ENCODE measurements around the gene ANXA7. TPM values are rescaled to one million over a fixed set of nuclear protein-coding genes. Genes with fewer than 3 reads are reported as not detected.

The ANXA7 gene
- total and polyA plus RNA-seq, 10 of the 15 experiments (the other 5 are each of a cell fraction or from before 2014, with no cell fraction given) = 70.6 to 184 (median 113) TPM

DNA sequence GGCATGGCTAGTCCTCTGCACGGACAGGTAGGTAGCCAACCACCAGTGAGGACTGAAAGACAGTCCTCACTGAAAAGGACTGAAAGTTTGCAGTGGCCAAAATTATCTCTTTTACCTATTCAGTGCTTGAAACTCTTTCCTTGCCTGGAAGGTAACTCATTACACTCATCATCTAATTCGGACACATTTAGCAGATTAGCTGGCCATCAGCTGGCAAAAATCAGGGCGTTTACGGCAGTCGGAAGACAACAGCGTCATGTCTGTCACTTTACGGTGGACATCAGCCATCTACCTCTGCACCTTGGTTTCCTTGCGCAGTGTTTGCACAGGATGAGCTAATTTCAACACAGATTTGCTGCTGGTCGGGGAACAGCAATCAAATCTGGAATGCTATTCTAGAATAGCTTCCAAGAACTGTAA is 740 bp downstream of the ANXA7 start:
- Histone ChIP-seq H3K36me3 (ENCODE audit: control insufficient read depth in 2 of 2, insufficient read depth in 2 of 2, low read length in 1 of 2) (no peaks in the 10 kb centered on the region; a peak in 1 of 4 replicates), H3K9ac (ENCODE audit: control insufficient read depth, insufficient read depth, low read length) (peak overlapping the region; percentile 93), H3K4me2 (ENCODE audit: control insufficient read depth, insufficient read depth) (peak overlapping the region; percentile 90), H3K9me3 (replicated peaks; ENCODE audit: control insufficient read depth, insufficient read depth, low read length) (no peaks in the 10 kb centered on the region), H4K20me1 (ENCODE audit: control insufficient read depth, insufficient read depth) (no peaks in the 10 kb centered on the region), H3K27ac (ENCODE audit: control insufficient read depth, insufficient read depth) (peak overlapping the region; percentile 93), H2AFZ (ENCODE audit: control insufficient read depth, low read depth, low read length) (peak overlapping the region; percentile 97), H3K4me3 (peak overlapping the region; percentile 84), H3K27me3 (replicated peaks in 1 of 2; ENCODE audit: control insufficient read depth in 2 of 2, insufficient read depth in 2 of 2, low read length in 1 of 2) (no peaks in the 10 kb centered on the region), H3K79me2 (ENCODE audit: control insufficient read depth, insufficient read depth, low read length) (peaks cover 56% of the 10 kb centered on the region), H3K4me1 (ENCODE audit: control insufficient read depth, insufficient read depth, low read length) (no peaks in the 10 kb centered on the region)
- whole genome bisulfite sequencing (ENCODE audit: insufficient coverage, insufficient replicate concordance, low lambda C conversion rate, missing lambda C conversion rate) = under 1% methylated on average over 9 of the region's 9 CpGs
- POLR2A ChIA-PET = interaction anchor here (0.6 to 1.9 kb wide), 12 partner anchors 11 to 587 kb away, joined by 3 to 11 read pairs (median 4); partner anchors contain the start of genes DNAJC9, MRPS16, MSS51 and P4HA1
- SMC1A ChIA-PET (ENCODE audit: uncharacterized antibody, unreplicated experiment) = no interaction called here
- CTCF ChIA-PET = interaction anchor here (1.2 kb wide), 2 partner anchors 9 to 27 kb away, joined by 3 to 4 read pairs; no protein-coding TSS in a partner anchor
- ATAC-seq = peak; percentile 64
- no TSS peak for BruUV-seq (replicated peaks)
- intact Hi-C loops (cut with micrococcal nuclease; ENCODE audit: unreplicated experiment) = loop anchor here (5.0 kb wide), 1 partner anchor 166 kb away; the partner anchor contains the start of gene DNAJC9
- in situ Hi-C loops (cut with MboI) = no loop called here
- RAD21 ChIA-PET (ENCODE audit: unreplicated experiment) = no interaction called here
- peak; percentile 41 for DNase-seq (ENCODE audit: low read depth, low spot score)
- FAIRE-seq = peak; percentile 38
- 0 out of 2 replicates have a peak, but pooled peaks have one; percentile 37 for TF ChIP-seq TAF1 (IDR thresholded peaks at IDR 0.05; ENCODE audit: borderline replicate concordance, low read depth, low read length)
- TF ChIP-seq, protein P1, sequence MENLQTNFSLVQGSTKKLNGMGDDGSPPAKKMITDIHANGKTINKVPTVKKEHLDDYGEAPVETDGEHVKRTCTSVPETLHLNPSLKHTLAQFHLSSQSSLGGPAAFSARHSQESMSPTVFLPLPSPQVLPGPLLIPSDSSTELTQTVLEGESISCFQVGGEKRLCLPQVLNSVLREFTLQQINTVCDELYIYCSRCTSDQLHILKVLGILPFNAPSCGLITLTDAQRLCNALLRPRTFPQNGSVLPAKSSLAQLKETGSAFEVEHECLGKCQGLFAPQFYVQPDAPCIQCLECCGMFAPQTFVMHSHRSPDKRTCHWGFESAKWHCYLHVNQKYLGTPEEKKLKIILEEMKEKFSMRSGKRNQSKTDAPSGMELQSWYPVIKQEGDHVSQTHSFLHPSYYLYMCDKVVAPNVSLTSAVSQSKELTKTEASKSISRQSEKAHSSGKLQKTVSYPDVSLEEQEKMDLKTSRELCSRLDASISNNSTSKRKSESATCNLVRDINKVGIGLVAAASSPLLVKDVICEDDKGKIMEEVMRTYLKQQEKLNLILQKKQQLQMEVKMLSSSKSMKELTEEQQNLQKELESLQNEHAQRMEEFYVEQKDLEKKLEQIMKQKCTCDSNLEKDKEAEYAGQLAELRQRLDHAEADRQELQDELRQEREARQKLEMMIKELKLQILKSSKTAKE (IDR thresholded peaks at IDR 0.05; ENCODE audit: low read depth, poor library complexity, severe bottlenecking) = peak; percentile 34
- peak; percentile 74 for TF ChIP-seq CREB1 (IDR thresholded peaks at IDR 0.05; ENCODE audit: low read depth)
- TF ChIP-seq, protein P2, sequence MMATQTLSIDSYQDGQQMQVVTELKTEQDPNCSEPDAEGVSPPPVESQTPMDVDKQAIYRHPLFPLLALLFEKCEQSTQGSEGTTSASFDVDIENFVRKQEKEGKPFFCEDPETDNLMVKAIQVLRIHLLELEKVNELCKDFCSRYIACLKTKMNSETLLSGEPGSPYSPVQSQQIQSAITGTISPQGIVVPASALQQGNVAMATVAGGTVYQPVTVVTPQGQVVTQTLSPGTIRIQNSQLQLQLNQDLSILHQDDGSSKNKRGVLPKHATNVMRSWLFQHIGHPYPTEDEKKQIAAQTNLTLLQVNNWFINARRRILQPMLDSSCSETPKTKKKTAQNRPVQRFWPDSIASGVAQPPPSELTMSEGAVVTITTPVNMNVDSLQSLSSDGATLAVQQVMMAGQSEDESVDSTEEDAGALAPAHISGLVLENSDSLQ (IDR thresholded peaks at IDR 0.05) = peak; percentile 79
- TF ChIP-seq, protein P3, sequence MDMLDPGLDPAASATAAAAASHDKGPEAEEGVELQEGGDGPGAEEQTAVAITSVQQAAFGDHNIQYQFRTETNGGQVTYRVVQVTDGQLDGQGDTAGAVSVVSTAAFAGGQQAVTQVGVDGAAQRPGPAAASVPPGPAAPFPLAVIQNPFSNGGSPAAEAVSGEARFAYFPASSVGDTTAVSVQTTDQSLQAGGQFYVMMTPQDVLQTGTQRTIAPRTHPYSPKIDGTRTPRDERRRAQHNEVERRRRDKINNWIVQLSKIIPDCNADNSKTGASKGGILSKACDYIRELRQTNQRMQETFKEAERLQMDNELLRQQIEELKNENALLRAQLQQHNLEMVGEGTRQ (IDR thresholded peaks at IDR 0.05; ENCODE audit: borderline replicate concordance, low read depth, low read length) = no peak
- TF ChIP-seq POLR2AphosphoS2 (IDR thresholded peaks at IDR 0.05; ENCODE audit: low read depth, low read length) = no peak
- TF ChIP-seq ETV6 (conservative IDR thresholded peaks at IDR 0.05 in 1 of 2, IDR thresholded peaks at IDR 0.05 in 1 of 2; ENCODE audit: borderline replicate concordance in 1 of 2, low read depth in 1 of 2) = 0 out of 4 replicates have a peak, but pooled peaks of 1 of the 2 experiments have one; percentile 29
- TF ChIP-seq, protein P4, sequence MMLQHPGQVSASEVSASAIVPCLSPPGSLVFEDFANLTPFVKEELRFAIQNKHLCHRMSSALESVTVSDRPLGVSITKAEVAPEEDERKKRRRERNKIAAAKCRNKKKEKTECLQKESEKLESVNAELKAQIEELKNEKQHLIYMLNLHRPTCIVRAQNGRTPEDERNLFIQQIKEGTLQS (IDR thresholded peaks at IDR 0.05; ENCODE audit: borderline replicate concordance, extremely low read depth, low read depth, low read length) = peak; percentile 38; the same call in 1 of the 2 replicates
- TF ChIP-seq, protein P5, sequence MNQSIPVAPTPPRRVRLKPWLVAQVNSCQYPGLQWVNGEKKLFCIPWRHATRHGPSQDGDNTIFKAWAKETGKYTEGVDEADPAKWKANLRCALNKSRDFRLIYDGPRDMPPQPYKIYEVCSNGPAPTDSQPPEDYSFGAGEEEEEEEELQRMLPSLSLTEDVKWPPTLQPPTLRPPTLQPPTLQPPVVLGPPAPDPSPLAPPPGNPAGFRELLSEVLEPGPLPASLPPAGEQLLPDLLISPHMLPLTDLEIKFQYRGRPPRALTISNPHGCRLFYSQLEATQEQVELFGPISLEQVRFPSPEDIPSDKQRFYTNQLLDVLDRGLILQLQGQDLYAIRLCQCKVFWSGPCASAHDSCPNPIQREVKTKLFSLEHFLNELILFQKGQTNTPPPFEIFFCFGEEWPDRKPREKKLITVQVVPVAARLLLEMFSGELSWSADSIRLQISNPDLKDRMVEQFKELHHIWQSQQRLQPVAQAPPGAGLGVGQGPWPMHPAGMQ (IDR thresholded peaks at IDR 0.05; ENCODE audit: borderline replicate concordance) = no peak
- TF ChIP-seq, protein P6, sequence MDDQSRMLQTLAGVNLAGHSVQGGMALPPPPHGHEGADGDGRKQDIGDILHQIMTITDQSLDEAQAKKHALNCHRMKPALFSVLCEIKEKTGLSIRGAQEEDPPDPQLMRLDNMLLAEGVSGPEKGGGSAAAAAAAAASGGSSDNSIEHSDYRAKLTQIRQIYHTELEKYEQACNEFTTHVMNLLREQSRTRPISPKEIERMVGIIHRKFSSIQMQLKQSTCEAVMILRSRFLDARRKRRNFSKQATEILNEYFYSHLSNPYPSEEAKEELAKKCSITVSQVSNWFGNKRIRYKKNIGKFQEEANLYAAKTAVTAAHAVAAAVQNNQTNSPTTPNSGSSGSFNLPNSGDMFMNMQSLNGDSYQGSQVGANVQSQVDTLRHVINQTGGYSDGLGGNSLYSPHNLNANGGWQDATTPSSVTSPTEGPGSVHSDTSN (IDR thresholded peaks at IDR 0.05; ENCODE audit: insufficient replicate concordance, low read depth, low read length) = peak; percentile 47
- no peak for TF ChIP-seq HCFC1 (IDR thresholded peaks at IDR 0.05; ENCODE audit: low read length)
- TF ChIP-seq POLR2AphosphoS5 (IDR thresholded peaks at IDR 0.05; ENCODE audit: low read length) = peak; percentile 84; the same call in 1 of the 2 replicates
- TF ChIP-seq PML (IDR thresholded peaks at IDR 0.05; ENCODE audit: low read length) = peak; percentile 41; the same call in 1 of the 2 replicates
- TF ChIP-seq, protein P7, sequence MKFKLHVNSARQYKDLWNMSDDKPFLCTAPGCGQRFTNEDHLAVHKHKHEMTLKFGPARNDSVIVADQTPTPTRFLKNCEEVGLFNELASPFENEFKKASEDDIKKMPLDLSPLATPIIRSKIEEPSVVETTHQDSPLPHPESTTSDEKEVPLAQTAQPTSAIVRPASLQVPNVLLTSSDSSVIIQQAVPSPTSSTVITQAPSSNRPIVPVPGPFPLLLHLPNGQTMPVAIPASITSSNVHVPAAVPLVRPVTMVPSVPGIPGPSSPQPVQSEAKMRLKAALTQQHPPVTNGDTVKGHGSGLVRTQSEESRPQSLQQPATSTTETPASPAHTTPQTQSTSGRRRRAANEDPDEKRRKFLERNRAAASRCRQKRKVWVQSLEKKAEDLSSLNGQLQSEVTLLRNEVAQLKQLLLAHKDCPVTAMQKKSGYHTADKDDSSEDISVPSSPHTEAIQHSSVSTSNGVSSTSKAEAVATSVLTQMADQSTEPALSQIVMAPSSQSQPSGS (IDR thresholded peaks at IDR 0.05; ENCODE audit: low read length) = no peak; the same call in 1 of the 2 replicates
